HG03565 (cell line): ENCODE data around the gene IRF7.
"Not testable (repeated sequence)": the region's sequence is repeated elsewhere in the genome, so short reads cannot be mapped to it uniquely, and the experiment has no call there.

ENCODE experiments used
- ATAC-seq: cut with Tn5 transposase; IDR thresholded peaks from one replicate; pipeline ENCODE4 v1.9.1; 2021; ENCODE audit warnings: mild to moderate bottlenecking, moderate library complexity; ENCODE audit not compliant: unreplicated experiment

IRF7 gene

DNA sequence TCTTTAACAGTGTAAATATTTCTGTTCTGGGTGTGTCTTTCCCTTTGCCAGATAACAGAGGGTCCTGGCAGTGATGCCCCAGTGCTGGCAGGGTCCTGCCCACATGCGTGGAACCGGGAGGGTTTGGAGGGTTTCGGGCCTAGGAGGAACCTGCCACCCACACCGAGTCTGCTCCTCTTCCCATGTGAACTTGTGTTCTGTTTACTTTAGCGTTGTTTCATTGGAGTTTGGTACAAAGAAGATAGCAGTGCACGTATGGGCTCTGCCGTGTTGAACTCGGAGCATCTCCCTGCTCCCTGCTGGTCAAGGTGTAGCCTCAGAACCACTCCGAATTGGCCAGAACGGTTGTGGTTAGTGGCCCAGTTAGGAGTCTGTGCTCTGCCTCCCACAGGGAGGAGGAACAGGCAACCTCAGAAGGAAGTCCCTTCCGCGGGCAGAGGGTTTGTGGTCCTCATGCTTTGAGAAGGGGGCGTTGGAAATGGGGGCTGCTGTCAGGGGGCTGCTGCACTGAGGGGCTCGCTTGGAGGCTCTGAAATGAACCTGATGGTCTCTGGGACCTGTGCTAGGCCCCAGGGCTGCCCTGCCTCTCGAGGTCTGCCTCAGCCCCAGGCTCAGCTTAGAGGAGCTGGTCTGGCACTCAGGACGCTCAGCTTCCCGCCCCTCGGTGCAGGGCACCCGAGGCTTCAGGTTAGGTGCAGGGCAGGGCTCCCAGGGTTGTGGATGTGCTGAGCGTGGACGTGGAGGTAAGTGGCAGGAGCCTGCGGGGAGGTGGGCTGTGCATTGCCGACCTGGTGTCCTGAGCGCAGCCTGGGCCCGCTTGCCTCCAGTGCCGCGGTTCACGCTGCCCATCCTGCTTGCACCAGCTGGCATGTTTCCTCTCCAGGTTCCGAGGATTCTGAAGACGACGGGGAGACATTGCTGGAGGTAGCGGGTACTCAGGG is 29.1 kb downstream of the IRF7 start:
- no peak for ATAC-seq

DNA sequence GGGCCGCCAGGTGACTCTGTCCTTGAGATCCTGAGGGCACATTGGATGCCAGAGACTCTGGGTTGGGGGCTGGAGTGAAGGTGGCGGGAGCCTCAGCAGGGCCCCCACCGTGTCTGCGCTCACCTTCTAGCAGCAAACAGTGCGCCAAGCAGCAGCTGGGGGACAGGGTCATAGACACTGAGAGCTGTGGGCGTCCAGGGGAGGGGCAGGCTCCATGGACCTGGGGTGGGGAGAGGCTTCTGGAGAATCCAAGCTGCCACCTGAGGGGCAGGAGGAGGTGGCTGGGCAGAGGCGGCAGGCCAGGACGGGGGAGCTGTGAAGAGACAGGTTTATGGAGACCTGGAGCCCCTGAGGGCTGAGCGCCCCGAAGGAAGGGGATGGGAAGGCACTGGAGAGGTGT is 31.5 kb downstream of the IRF7 start:
- no peak for ATAC-seq

DNA sequence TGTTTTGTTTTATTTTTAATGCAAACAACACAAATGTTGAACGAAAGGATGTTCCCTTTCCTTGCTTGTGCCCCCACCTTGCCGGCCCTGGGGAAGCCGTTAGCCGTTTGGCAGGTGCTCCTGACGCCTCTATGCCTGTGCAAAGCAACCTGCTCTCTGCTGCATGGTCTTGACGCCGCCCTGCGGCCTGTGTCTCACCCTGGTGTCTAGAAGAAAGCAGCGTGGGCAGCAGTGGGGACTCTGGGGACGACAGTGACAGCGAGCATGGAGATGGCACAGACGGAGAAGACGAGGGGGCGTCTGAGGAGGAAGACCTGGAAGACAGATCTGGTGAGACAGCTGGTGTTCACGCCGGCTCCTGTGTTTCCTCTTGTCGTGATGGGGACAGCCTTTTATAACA is 34.0 kb downstream of the IRF7 start:
- no peak for ATAC-seq

DNA sequence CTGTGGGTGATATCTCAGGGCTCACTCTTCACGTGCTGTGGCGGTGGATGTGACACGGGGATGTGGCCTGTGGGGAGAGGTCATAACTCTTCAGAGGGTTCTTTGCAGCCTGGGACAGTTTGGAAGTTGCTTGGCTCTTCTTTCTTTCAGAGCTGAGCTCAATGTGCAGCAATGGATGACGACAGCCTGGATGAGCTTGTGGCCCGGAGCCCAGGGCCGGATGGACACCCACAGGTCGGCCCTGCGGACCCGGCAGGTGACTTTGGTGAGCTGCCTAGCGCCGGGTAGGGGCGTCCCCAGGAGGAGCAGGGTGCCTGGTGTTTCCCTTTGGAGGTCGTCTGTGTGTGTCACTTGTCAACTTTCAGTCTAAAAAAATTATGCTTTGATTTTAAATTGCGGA is 34.4 kb downstream of the IRF7 start:
- ATAC-seq: no peak

DNA sequence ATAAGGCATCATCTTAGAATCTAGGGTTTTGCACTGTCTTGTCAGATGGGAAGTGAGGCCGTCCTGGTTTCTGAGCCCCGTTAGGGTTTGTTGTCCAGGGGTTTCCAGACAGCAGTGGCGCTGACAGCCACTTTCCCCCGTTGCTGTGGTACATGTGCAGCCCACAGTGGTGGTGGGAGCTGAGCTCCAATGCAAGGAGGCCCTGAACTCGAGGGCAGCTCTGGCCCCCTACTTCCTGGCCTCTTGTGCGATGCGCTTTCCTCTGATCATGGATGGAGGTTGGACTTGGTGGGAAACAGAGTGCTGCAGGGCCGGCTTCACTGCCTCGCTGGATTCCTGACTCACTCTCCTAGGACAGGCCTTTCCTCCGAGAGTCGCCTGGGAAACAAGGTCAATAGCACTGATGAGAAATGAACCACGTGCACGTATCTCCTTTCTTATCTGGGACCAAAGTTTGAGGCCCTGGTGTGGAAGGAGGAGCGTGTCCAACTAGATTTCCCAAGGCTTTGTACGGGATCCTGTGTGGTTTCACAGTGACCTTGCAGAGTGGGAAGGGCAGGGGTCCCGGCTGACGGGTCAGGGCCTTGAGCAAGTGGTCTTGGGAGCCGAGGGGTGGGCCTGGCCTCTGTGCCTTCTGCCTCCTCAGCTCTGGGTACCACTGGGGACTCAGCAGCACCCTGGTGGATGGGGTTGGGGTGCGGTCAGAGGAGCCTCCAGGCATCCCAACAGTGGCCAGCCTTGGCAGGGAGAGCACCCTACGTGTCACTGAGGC is 35.7 kb downstream of the IRF7 start:
- ATAC-seq: no peak

DNA sequence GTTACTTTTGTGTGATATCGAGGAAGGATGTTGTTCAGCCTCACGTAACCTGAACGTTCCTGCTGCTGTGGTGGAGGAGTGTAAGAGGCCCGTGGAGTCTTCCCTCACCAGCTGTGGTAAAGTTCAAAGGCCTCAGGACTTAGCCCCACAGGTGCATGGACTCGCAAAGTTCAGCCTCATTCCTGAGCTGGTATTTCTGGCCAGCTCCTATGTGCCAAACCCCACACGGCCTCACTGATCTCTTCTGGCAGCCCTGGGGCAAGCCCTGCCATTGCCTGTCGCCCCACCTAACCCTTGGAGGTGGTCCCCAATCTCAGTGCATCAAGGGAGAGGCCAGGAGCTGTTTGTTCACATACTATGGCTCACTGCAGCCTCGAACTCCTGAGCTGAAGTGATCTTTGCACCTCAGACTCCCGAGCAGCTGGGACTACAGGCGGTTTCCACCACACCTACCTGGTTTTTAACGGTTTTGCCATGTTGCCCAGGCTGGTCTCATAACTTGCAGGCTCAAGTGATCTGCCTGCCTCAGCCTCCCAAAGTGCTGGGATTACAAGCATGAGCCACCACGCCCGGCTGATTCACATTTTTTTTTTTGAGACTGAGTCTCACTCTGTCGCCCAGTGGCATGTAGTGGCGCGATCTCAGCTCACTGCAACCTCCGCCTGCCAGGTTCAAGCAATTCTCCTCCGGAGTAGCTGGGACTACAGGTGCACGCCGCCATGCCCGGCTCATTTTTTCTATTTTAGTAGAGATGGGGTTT is 37.3 kb downstream of the IRF7 start:
- ATAC-seq: no peak

DNA sequence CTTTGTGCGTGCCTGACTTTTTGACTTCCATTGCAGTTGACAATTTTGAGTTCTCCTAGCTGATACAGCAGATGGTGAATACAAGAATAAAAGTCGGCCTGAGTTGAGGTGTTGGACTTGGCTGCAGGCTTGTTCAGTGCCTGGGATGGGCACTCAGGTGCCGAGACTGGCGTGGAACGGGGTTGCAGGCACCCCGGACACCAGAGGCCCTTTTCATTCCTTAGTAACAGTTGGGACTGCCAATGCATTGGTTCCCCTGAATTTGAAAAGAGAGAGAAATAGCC is 38.2 kb downstream of the IRF7 start:
- ATAC-seq: no peak

DNA sequence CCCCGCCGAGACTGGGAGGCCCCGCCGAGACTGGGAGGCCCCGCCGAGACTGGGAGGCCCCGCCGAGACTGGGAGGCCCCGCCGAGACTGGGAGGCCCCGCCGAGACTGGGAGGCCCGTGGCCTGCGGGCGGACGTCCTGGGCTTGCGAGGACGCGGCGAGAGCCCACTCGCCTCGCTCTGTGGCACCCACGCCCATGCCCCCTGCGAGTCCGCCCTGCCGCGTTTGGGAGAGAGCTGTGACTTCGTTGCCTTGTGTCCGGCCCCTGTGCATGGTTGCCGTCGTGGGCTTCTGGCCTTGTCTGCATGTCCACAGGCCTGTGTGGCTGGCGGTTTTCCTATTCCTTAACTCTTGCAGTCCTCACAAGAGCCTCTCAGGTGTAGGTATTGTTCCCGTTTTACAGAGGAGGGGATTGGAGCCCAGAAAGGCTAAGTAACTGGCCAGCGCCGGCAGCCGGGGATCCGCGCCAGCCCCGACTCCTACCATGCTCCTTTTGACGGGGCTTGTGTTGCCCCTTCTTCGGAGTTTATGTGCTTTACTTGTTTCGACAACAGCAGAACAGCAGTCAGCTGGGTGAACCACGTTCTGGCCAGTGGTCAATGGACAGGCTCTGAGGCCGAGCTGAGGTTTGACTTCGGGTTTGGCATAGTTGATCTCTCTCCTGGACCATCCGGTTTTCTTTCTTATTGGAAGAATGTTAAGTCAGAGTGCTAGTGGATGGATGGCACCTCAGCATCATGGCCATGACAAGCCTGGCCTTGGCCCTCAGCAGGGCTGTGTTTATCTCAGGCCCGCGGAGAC is 38.7 kb downstream of the IRF7 start:
- ATAC-seq: no peak

DNA sequence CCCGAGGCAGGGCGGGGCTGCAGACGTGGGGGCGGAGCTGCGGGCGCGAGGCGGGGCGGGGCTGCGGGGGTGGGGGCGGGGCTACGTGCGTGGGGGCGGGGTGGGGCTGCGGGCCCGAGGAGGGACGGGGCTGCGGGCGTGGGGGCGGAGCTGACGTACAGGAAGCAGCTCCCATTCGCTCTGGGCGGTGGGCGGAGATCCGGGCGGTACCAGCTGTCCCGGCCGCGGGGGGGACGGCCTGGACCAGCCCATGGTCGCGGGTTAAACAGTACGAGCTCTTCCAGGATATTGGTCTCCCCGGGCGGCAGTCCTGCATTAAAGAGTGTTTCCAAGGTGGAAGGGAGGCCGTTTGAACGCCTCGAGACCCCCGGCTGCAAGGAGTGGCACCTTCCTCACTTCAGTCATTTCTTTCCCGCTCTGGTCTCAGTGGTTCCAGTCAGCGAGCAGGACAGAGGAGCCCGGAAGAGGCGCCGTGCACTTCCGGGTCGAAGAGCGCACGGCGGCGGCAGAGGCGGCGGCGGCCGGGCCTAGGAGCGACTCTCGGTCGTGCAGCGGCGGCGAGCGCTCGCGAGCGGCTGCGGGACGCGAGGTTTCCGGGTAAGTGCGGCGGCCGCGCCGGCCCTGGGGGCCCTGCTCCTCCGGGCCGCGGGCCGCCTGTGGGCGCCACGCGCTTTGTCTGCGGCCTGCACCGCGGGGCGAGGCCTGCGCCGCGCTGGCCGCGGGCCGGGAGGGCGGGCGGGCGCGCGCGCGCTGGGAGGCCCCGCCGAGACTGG is 39.6 kb downstream of the IRF7 start, which contains the start of gene PHRF1:
Gene PHRF1 (plus strand): TSS at position 475 of the 773 bp plus-strand sequence. CDS start 5,043 bp downstream, outside the sequence.
- ATAC-seq: peak; percentile 68

DNA sequence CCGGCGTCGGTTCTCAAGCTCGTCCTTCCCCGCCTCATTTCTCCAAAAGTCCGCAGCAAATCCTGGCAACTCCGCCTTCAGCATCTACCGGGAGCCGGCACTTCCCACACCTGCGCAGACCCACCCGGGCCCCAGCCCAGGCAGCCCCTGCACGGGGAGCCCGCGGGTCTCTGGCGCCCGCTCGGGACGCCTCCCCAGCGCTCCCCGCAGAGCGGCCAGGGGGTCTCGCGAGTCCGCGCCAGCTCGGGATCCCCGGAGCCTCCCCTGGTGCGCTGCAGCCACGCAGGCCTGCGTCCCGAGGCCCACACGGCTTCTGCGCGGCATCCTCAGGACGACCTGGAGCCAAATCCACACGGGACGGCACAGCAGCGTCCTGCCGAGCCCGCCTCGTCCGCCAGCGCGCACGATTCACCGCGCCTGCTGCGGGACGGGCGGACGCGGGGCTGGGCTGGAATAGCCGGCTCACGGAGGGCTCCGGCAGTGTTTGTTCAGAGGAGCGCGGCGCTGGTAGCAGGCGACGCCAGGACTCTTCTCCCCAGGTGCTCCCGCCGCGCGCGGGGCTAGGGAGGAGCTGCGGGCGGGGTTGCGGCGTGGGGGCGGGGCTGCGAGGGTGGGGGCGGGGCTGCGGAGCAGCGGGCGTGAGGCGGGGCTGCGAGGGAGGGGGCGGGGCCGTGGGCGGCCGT is 40.3 kb downstream of the IRF7 start:
- ATAC-seq: peak; percentile 26

DNA sequence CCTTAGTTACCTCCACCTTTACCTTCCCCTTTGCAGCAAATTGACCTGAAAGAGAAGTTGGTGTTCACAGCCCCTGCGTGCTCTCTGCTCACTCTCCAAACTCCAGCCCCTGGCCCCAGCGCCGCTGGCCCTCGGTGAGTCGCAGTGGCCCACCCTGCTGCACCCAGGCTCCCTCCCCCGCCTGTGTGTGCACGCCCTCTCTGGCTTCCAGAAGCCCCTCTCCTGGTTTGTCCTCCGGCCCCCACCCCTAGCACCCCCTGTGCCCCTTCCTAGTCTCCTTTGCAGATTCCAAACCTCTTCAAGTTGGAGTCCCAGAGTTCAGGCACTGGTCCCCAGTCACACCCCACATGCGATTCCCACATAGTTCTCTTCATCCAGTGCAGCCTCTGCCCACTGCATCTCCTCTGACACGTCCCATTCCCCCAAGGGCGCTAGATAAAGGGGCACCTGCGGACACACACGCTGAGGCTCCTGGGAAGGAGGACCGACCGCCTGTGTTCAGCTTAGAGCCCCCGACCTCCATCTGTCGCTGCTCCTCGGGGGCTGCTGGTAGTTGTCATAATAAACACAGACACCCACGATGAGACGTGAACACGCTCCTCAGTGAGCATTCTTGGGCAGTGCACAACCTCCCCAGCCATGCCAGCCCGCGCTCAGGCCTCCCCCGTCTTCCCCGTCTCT is 41.0 kb downstream of the IRF7 start:
- no peak for ATAC-seq

DNA sequence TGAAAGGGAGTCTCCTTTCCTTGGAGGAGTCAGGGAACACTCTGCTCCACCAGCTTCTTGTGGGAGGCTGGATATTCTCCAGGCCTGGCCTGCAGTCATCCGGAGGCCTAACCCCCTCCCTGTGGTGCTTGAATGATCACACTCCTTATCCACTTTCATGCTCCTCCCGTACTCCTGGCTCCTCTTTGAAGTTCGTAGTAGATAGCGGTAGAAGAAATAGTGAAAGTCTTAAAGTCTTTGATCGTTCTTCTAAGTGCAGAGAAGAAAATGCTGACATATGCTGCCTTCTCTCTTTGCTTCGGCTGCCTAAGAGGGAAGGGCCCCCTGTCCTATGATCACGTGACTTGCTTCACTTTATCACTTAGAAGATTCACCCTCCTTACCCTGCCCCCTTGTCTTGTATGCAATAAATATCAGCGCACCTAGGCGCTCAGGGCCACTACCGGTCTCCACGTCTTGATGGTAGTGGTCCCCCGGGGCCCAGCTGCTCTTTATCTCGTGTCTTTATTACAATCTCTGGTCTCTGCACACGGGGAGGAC is 41.6 kb downstream of the IRF7 start:
- not testable (repeated sequence) for ATAC-seq

DNA sequence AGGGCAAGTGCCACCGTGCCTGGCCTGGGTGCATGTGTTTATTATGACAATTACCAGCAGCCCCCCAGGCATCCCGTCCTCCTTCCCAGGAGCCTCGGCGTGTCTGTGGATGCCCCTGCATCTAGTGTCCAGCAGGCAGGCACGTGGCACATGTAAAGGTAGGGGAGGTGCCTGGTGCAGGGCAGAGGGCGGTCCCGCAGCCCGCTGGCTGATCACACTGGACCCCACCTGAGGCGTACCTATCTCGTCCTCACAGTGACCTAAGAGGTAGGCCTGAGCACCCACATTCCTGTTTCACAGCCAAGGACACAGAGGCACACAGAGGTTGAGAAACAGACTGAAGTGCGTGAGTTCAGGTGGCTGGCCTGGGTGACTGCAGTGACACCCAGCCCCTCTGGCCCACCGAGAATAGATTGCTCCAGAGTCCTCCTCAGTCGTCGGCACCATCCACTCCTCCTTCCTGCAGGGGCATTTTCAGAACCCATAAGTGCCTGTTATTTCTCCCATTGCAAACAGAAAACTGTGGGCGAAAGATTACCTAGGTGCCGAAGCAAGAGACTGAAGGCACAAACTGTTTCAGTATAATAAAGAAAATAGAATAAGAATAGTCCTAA is 42.5 kb downstream of the IRF7 start:
- ATAC-seq: no peak

DNA sequence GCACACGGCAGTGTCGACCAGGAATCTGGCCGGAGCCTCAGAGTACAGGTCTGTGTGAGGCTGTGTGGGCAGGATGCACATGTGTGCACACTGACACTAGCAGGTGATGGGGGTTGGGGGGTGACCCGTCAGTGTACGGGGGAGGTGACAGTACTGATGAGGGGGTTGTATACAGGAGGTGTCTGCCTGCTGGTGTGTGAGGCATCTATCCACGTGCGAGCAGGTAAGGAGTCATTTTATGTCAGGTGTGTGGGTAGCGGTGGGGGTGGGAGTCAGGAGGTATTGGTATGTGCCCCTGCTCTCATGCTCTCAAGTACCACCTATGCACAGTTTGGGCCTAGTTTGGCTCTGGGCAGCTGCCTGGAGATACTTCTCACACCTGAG is 44.0 kb downstream of the IRF7 start:
- no peak for ATAC-seq

DNA sequence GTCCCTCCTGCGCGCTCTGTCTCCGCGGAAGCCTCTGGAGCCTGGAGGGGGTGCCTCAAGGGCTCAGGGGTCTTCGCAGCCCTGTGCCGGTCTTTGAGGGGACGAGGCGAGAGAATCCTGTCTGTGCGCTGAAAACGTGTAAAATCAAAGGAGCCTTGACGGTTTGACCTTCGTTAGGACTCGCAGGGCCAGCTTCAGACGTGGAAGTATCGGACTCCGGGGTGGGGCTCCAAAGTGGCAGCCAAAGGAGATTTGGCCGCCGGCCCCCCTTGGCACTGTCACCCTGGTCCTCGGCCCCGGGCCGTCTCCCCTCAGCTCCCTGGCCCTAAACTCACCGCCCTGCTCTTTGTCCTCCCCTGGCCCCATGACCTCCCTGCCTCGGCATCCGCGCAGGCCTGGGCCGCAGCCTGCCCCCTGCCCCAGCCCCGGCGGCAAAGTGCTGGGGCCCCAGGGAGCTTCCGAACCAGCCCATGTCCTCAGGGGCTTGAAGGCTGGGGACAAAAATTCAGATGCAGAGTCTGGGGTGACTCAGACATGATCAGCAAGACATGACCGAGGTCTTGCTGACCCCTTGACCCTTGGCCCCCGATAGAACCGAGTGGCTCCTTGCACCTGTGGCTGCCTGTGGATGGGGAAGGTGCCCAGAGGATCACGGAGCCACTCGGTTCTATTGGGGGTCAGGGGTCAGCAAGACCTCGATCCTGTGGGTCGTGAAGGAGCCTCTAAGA is 46.4 kb downstream of the IRF7 start:
- ATAC-seq: no peak

DNA sequence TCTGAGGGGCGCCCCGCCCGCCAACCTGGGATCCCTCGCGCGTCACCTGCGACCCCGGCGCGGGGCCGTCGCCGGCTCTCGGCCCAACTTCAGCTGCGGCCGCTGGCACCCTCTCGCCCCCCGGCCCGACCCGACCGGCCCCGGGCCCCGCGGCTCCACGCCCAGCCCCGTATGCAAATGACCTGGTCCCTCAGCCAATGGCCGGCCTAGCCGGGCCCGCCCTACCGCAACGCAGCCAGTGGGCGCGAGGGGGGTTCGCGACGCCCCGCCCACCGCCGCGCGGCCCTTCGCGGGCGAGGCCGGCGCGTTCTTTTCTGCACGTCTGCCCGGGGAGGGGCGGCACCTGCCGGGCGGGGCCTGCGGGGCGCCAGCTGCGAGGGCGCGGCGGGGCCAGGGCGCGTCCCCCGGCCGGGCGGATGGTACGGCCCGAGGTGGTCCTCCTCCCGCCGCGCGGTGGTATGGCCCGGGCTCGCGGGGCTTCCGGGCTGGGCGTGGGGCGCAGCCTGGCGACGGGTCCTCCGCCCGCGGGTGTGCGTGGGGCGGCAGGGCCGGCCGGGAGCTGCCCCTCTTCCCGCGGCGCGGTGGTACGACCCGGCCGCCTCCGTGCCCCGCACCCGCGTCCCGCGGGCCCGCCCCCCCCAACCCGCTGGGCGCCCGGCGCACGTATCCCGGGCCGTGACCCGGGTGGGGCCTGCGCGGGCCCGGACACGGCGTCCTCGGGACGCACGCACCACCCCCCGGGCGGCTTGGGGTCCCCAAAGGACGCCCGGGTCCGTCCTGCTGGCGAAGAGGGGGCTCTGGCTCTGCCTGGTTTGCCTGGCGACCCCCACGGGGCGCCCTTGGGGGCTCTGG is 47.2 kb downstream of the IRF7 start:
- peak; percentile 85 for ATAC-seq
